GM18870 (cell line): ENCODE measurements around the gene LUC7L.
"Not testable (repeated sequence)": the region's sequence is repeated elsewhere in the genome, so short reads cannot be mapped to it uniquely, and the experiment has no call there.

ENCODE experiments used
- ATAC-seq: cut with Tn5 transposase; IDR thresholded peaks from one replicate; pipeline ENCODE4 v1.9.1; 2021; ENCODE audit warnings: moderate library complexity; ENCODE audit not compliant: unreplicated experiment

The LUC7L gene

DNA sequence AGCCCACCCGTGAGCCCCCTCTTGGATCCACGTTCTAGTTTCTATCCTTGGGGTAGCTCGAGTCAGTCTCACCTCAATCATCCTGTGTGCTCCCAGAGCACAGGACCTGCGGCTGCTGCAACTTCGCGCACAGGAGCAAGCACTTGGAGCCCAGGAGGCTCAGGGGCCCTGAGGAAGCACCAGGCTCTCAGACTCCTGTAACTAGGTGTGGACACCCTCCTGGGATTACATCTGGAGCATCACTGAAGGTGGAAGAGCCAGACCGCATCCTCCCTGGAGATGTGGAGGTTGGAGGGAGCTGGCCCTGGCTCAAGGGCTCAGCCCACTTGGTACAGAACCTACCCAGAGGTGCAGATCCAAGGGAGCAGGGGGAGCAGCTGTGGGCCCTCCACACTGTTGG lies 46.2 kb downstream of the LUC7L start:
- ATAC-seq, result no peak

DNA sequence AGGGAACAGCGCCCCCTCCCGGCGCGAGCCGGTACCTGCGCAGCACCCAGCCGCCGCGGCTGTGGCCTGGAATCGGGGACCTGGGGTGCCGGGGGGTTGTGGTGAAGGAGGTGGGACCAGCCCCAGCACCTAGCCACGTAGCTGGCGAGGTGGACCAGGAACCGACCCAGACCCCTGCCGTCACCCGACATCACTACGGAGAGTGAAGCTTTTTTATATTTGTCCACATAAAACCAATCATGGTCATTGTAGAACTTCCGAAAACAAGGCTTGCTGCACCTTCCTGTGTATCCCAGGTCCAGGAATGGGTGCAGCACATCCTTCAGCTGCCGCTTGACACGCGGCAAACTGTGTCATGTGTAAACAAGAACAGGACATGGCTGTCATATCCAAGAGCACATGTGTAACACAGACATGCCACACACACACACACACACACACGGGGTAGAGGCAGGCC lies 47.7 kb downstream of the LUC7L start:
- ATAC-seq, result no peak

DNA sequence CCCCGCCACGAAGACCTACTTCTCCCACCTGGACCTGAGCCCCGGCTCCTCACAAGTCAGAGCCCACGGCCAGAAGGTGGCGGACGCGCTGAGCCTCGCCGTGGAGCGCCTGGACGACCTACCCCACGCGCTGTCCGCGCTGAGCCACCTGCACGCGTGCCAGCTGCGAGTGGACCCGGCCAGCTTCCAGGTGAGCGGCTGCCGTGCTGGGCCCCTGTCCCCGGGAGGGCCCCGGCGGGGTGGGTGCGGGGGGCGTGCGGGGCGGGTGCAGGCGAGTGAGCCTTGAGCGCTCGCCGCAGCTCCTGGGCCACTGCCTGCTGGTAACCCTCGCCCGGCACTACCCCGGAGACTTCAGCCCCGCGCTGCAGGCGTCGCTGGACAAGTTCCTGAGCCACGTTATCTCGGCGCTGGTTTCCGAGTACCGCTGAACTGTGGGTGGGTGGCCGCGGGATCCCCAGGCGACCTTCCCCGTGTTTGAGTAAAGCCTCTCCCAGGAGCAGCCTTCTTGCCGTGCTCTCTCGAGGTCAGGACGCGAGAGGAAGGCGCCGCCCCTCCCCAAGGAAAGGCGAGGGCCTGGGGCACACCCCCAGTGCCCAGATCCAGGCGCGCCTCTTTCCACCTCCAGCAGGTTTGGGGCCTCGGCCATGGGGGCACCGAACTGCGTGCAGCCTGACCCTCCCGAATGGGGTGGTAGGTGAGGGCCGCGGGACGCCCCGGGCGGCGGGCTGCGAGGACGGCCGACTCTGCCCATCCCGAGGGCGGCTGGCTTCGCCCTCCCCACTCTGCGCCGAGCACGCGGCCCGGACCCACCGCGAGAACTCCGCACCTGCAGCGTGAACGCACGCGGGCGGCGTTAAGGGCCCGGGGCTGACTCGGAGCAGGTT lies 48.3 kb downstream of the LUC7L start:
- ATAC-seq, result no peak

DNA sequence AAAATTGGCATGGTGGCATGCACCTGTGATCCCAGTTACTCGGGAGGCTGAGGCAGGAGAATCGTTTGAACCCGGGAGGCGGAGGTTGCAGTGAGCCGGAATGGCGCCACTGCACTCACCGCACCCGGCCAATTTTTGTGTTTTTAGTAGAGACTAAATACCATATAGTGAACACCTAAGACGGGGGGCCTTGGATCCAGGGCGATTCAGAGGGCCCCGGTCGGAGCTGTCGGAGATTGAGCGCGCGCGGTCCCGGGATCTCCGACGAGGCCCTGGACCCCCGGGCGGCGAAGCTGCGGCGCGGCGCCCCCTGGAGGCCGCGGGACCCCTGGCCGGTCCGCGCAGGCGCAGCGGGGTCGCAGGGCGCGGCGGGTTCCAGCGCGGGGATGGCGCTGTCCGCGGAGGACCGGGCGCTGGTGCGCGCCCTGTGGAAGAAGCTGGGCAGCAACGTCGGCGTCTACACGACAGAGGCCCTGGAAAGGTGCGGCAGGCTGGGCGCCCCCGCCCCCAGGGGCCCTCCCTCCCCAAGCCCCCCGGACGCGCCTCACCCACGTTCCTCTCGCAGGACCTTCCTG lies 49.1 kb downstream of the LUC7L start, which contains the start of gene HBQ1:
HBQ1 (plus strand) TSS at position 359 of the 575 bp plus-strand sequence; CDS start at position 387, 28 bp downstream.
- no peak for ATAC-seq

DNA sequence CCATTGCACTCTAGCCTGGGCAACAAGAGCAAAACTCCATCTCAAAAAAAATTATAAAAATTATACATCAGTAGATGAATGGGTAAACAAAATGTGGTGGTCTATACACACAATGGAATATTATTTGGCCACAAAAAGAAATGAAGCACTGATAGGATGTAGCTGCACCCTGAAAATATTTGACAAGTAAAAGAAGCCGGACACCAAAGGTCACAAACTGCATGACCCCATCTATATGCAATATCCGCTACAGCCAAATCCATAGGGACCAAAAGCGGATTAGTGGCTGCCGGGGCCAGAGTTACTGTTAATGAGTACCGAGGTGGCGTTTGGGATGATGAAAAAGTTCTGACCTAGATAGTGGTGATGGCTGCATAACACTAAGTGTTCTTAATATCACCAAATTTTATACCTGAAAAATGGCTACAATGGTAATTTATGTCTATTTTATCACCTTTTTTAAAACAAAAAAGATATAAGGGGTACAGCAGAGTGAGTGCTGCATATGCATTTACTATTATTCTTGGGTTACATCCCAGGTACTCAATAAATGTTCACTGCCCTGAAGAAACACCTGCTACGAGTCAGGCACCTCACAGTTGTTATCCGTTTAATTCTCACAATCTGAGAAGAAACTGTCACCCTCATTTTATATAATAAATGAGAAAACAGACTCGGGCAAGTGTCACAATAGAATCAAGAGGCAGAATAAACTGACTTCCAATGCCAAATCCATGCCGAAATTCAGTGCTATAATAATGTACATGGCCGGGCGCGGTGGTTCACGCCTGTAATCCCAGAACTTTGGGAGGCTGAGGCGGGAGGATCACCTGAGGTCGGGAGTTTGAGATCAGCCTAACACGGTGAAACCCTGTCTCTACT lies 49.8 kb downstream of the LUC7L start:
- ATAC-seq, result no peak

DNA sequence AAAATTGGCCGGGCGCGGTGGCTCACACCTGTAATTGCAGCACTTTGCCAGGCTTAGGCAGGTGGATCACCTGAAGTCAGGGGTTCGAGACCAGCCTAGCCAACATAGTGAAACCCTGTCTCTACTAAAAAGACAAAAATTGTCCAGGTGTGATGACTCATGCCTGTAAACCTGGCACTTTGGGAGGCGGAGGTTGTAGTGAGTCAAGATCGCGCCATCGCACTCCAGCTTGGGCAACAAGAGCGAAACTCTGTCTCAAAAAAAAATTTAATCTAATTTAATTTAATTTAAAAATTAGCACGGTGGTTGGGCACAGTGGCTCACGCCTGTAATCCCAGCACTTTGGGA lies 50.6 kb downstream of the LUC7L start:
- ATAC-seq, result no peak

DNA sequence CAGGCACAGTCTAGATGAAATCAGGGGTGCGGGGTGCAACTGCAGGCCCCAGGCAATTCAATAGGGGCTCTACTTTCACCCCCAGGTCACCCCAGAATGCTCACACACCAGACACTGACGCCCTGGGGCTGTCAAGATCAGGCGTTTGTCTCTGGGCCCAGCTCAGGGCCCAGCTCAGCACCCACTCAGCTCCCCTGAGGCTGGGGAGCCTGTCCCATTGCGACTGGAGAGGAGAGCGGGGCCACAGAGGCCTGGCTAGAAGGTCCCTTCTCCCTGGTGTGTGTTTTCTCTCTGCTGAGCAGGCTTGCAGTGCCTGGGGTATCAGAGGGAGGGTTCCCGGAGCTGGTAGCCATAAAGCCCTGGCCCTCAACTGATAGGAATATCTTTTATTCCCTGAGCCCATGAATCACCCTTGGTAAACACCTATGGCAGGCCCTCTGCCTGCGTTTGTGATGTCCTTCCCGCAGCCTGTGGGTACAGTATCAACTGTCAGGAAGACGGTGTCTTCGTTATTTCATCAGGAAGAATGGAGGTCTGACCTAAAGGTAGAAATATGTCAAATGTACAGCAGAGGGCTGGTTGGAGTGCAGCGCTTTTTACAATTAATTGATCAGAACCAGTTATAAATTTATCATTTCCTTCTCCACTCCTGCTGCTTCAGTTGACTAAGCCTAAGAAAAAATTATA lies 51.1 kb downstream of the LUC7L start:
- ATAC-seq, result no peak

DNA sequence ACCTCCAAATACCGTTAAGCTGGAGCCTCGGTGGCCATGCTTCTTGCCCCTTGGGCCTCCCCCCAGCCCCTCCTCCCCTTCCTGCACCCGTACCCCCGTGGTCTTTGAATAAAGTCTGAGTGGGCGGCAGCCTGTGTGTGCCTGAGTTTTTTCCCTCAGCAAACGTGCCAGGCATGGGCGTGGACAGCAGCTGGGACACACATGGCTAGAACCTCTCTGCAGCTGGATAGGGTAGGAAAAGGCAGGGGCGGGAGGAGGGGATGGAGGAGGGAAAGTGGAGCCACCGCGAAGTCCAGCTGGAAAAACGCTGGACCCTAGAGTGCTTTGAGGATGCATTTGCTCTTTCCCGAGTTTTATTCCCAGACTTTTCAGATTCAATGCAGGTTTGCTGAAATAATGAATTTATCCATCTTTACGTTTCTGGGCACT lies 51.8 kb downstream of the LUC7L start:
- no peak for ATAC-seq

DNA sequence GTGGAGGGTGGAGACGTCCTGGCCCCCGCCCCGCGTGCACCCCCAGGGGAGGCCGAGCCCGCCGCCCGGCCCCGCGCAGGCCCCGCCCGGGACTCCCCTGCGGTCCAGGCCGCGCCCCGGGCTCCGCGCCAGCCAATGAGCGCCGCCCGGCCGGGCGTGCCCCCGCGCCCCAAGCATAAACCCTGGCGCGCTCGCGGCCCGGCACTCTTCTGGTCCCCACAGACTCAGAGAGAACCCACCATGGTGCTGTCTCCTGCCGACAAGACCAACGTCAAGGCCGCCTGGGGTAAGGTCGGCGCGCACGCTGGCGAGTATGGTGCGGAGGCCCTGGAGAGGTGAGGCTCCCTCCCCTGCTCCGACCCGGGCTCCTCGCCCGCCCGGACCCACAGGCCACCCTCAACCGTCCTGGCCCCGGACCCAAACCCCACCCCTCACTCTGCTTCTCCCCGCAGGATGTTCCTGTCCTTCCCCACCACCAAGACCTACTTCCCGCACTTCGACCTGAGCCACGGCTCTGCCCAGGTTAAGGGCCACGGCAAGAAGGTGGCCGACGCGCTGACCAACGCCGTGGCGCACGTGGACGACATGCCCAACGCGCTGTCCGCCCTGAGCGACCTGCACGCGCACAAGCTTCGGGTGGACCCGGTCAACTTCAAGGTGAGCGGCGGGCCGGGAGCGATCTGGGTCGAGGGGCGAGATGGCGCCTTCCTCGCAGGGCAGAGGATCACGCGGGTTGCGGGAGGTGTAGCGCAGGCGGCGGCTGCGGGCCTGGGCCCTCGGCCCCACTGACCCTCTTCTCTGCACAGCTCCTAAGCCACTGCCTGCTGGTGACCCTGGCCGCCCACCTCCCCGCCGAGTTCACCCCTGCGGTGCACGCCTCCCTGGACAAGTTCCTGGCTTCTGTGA lies 52.5 kb downstream of the LUC7L start, which contains the start of gene HBA1:
HBA1 (plus strand) TSS at position 204 of the 906 bp plus-strand sequence; CDS start at position 241, 37 bp downstream.
- ATAC-seq, result not testable (repeated sequence)

DNA sequence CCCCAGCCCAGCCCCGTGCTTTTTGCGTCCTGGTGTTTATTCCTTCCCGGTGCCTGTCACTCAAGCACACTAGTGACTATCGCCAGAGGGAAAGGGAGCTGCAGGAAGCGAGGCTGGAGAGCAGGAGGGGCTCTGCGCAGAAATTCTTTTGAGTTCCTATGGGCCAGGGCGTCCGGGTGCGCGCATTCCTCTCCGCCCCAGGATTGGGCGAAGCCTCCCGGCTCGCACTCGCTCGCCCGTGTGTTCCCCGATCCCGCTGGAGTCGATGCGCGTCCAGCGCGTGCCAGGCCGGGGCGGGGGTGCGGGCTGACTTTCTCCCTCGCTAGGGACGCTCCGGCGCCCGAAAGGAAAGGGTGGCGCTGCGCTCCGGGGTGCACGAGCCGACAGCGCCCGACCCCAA lies 53.2 kb downstream of the LUC7L start:
- ATAC-seq, result not testable (repeated sequence)

DNA sequence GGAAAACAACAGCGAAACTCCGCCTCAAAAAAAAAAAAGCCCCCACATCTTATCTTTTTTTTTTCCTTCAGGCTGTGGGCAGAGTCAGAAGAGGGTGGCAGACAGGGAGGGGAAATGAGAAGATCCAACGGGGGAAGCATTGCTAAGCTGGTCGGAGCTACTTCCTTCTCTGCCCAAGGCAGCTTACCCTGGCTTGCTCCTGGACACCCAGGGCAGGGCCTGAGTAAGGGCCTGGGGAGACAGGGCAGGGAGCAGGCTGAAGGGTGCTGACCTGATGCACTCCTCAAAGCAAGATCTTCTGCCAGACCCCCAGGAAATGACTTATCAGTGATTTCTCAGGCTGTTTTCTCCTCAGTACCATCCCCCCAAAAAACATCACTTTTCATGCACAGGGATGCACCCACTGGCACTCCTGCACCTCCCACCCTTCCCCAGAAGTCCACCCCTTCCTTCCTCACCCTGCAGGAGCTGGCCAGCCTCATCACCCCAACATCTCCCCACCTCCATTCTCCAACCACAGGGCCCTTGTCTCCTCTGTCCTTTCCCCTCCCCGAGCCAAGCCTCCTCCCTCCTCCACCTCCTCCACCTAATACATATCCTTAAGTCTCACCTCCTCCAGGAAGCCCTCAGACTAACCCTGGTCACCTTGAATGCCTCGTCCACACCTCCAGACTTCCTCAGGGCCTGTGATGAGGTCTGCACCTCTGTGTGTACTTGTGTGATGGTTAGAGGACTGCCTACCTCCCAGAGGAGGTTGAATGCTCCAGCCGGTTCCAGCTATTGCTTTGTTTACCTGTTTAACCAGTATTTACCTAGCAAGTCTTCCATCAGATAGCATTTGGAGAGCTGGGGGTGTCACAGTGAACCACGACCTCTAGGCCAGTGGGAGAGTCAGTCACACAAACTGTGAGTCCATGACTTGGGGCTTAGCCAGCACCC lies 54.0 kb downstream of the LUC7L start:
- ATAC-seq, result no peak

DNA sequence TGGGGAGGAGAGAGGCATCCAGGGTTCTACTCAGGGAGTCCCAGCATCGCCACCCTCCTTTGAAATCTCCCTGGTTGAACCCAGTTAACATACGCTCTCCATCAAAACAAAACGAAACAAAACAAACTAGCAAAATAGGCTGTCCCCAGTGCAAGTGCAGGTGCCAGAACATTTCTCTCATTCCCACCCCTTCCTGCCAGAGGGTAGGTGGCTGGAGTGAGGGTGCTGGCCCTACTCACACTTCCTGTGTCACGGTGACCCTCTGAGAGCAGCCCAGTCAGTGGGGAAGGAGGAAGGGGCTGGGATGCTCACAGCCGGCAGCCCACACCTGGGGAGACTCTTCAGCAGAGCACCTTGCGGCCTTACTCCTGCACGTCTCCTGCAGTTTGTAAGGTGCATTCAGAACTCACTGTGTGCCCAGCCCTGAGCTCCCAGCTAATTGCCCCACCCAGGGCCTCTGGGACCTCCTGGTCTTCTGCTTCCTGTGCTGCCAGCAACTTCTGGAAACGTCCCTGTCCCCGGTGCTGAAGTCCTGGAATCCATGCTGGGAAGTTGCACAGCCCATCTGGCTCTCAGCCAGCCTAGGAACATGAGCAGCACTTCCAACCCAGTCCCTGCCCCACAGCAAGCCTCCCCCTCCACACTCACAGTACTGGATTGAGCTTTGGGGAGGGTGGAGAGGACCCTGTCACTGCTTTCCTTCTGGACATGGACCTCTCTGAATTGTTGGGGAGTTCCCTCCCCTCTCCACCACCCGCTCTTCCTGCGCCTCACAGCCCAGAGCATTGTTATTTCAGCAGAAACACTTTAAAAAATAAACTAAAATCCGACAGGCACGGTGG lies 55.1 kb downstream of the LUC7L start:
- ATAC-seq, result not testable (repeated sequence)

DNA sequence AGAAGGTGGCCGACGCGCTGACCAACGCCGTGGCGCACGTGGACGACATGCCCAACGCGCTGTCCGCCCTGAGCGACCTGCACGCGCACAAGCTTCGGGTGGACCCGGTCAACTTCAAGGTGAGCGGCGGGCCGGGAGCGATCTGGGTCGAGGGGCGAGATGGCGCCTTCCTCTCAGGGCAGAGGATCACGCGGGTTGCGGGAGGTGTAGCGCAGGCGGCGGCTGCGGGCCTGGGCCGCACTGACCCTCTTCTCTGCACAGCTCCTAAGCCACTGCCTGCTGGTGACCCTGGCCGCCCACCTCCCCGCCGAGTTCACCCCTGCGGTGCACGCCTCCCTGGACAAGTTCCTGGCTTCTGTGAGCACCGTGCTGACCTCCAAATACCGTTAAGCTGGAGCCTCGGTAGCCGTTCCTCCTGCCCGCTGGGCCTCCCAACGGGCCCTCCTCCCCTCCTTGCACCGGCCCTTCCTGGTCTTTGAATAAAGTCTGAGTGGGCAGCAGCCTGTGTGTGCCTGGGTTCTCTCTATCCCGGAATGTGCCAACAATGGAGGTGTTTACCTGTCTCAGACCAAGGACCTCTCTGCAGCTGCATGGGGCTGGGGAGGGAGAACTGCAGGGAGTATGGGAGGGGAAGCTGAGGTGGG lies 55.9 kb downstream of the LUC7L start:
- ATAC-seq, result not testable (repeated sequence)

DNA sequence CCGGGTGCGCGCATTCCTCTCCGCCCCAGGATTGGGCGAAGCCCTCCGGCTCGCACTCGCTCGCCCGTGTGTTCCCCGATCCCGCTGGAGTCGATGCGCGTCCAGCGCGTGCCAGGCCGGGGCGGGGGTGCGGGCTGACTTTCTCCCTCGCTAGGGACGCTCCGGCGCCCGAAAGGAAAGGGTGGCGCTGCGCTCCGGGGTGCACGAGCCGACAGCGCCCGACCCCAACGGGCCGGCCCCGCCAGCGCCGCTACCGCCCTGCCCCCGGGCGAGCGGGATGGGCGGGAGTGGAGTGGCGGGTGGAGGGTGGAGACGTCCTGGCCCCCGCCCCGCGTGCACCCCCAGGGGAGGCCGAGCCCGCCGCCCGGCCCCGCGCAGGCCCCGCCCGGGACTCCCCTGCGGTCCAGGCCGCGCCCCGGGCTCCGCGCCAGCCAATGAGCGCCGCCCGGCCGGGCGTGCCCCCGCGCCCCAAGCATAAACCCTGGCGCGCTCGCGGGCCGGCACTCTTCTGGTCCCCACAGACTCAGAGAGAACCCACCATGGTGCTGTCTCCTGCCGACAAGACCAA lies 56.8 kb downstream of the LUC7L start, which contains the start of gene HBA2:
HBA2 (plus strand) TSS at position 503 of the 568 bp plus-strand sequence; CDS start at position 540, 37 bp downstream.
- not testable (repeated sequence) for ATAC-seq

DNA sequence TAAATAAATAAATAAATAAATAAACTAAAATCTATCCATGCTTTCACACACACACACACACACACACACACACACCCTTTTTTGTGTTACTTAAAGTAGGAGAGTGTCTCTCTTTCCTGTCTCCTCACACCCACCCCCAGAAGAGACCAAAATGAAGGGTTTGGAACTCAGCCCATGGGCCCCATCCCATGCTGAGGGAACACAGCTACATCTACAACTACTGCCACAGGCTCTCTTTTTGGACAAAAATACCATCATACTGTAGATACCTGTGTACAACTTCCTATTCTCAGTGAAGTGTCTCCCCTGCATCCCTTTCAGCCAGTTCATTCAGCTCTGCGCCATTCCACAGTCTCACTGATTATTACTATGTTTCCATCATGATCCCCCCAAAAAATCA lies 58.5 kb downstream of the LUC7L start:
- no peak for ATAC-seq

DNA sequence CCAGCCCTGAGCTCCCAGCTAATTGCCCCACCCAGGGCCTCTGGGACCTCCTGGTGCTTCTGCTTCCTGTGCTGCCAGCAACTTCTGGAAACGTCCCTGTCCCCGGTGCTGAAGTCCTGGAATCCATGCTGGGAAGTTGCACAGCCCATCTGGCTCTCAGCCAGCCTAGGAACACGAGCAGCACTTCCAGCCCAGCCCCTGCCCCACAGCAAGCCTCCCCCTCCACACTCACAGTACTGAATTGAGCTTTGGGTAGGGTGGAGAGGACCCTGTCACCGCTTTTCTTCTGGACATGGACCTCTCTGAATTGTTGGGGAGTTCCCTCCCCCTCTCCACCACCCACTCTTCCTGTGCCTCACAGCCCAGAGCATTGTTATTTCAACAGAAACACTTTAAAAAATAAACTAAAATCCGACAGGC lies 59.2 kb downstream of the LUC7L start:
- not testable (repeated sequence) for ATAC-seq

DNA sequence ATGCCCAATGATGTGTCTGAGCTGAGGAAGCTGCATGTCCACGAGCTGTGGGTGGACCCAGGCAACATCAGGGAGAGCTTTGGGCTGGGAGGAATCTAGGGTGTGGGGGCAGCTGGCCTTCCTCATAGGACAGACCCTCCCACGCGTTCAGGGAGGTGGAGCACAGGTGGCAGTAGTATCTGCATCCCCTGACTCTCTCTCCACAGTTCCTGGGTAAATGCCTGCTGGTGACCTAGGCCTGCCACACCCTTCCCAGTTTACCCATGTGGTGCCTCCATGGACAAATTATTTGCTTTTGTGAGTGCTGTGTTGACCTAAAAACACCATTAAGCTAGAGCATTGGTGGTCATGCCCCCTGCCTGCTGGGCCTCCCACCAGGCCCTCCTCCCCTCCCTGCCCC lies 60.2 kb downstream of the LUC7L start:
- no peak for ATAC-seq
